ENCODE data around the gene EXOC4. TPM values are rescaled to one million over a fixed set of nuclear protein-coding genes. Genes with fewer than 3 reads are reported as not detected.

Gene EXOC4
- total RNA-seq, 1 experiment from 2014 or later: 71.0 TPM

DNA sequence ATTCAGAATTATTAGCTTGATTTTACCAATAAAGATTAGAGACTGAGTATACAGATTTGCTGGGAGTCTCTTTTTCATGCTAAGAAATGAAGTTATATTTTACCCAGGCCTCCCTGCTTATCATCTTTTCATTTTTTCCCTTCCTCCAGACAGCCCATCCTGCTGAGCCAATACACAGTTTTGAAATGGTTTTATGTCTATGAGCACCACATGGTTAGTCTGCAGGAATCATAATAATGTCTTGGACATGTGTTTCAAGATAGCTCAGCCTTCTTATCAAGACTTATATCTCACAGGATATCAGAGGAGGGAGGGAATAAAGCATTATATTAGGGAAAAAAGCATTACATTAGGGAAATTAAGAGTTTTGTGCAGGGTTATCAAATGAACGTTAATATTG is 157.1 kb downstream of the EXOC4 start:
- CTCF ChIA-PET: no interaction called here
- no peak overlapping the region for H3K27ac ChIP-seq (ENCODE audit: low read length)
- H3K27me3 ChIP-seq (ENCODE audit: control insufficient read depth, insufficient read depth, low read length): no peaks in the 10 kb centered on the region
- TF ChIP-seq SIN3A (IDR thresholded peaks at IDR 0.05; ENCODE audit: borderline replicate concordance, insufficient read depth, low read depth, low read length): no peak
- no peak for TF ChIP-seq TCF7L2 (IDR thresholded peaks at IDR 0.05; ENCODE audit: low read depth, low read length)
- no peak for TF ChIP-seq POLR2AphosphoS5 (IDR thresholded peaks at IDR 0.05; ENCODE audit: low read depth, low read length)
- TF ChIP-seq, protein P1, sequence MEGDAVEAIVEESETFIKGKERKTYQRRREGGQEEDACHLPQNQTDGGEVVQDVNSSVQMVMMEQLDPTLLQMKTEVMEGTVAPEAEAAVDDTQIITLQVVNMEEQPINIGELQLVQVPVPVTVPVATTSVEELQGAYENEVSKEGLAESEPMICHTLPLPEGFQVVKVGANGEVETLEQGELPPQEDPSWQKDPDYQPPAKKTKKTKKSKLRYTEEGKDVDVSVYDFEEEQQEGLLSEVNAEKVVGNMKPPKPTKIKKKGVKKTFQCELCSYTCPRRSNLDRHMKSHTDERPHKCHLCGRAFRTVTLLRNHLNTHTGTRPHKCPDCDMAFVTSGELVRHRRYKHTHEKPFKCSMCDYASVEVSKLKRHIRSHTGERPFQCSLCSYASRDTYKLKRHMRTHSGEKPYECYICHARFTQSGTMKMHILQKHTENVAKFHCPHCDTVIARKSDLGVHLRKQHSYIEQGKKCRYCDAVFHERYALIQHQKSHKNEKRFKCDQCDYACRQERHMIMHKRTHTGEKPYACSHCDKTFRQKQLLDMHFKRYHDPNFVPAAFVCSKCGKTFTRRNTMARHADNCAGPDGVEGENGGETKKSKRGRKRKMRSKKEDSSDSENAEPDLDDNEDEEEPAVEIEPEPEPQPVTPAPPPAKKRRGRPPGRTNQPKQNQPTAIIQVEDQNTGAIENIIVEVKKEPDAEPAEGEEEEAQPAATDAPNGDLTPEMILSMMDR (IDR thresholded peaks at IDR 0.05): no peak
- TF ChIP-seq, protein P2, sequence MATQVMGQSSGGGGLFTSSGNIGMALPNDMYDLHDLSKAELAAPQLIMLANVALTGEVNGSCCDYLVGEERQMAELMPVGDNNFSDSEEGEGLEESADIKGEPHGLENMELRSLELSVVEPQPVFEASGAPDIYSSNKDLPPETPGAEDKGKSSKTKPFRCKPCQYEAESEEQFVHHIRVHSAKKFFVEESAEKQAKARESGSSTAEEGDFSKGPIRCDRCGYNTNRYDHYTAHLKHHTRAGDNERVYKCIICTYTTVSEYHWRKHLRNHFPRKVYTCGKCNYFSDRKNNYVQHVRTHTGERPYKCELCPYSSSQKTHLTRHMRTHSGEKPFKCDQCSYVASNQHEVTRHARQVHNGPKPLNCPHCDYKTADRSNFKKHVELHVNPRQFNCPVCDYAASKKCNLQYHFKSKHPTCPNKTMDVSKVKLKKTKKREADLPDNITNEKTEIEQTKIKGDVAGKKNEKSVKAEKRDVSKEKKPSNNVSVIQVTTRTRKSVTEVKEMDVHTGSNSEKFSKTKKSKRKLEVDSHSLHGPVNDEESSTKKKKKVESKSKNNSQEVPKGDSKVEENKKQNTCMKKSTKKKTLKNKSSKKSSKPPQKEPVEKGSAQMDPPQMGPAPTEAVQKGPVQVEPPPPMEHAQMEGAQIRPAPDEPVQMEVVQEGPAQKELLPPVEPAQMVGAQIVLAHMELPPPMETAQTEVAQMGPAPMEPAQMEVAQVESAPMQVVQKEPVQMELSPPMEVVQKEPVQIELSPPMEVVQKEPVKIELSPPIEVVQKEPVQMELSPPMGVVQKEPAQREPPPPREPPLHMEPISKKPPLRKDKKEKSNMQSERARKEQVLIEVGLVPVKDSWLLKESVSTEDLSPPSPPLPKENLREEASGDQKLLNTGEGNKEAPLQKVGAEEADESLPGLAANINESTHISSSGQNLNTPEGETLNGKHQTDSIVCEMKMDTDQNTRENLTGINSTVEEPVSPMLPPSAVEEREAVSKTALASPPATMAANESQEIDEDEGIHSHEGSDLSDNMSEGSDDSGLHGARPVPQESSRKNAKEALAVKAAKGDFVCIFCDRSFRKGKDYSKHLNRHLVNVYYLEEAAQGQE (IDR thresholded peaks at IDR 0.05; ENCODE audit: insufficient read depth in 1 of 2, low read depth in 2 of 2, low read length in 1 of 2): no peak
- intact Hi-C loops (cut with micrococcal nuclease; ENCODE audit: unreplicated experiment) (no loop called here), in situ Hi-C loops (cut with HindIII; ENCODE audit: low pct_unique_long_range_greater_than_20kb, low sequenced_read_pairs) (no loop called here)
- H3K4me1 ChIP-seq (ENCODE audit: control insufficient read depth, insufficient read depth, low read length): no peaks in the 10 kb centered on the region
- ATAC-seq (no peak), DNase-seq (ENCODE audit: low read depth, low spot score) (no peak)
- no TSS peak for BruUV-seq (replicated peaks)
- H3K4me3 ChIP-seq (ENCODE audit: low read depth in 2 of 2, low read length in 2 of 2): no peak overlapping the region
- POLR2A ChIA-PET: no interaction called here
- no peaks in the 10 kb centered on the region for H3K36me3 ChIP-seq (ENCODE audit: control insufficient read depth, insufficient read depth, low read length)
- no peaks in the 10 kb centered on the region for H3K9me3 ChIP-seq (ENCODE audit: control insufficient read depth, insufficient read depth, low read depth, low read length)

DNA sequence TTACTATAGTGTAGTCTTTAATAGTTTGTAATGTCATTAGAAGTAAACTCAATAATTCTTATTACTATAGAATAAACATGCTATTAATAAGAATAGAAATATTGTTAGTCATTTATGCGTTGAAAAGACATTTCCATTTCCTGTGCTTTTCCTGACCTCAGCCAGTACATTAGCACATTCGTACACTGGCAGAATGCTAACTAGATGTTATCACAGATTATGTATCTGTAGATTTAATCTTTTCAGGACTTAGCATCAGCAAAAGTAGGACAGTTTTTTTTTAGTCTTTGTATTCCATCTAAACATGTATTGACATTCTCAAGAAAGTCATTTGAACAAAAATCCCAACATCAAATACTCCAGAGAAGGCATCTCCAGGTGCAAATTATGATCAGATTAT is 158.5 kb downstream of the EXOC4 start:
- in situ Hi-C loops (cut with HindIII; ENCODE audit: low pct_unique_long_range_greater_than_20kb, low sequenced_read_pairs): no loop called here
- intact Hi-C loops (cut with micrococcal nuclease; ENCODE audit: unreplicated experiment): no loop called here
- CTCF ChIA-PET: no interaction called here
- H3K36me3 ChIP-seq (ENCODE audit: control insufficient read depth, insufficient read depth, low read length): no peaks in the 10 kb centered on the region
- no peaks in the 10 kb centered on the region for H3K27me3 ChIP-seq (ENCODE audit: control insufficient read depth, insufficient read depth, low read length)
- no peaks in the 10 kb centered on the region for H3K9me3 ChIP-seq (ENCODE audit: control insufficient read depth, insufficient read depth, low read depth, low read length)
- no peak overlapping the region for H3K4me3 ChIP-seq (ENCODE audit: low read depth in 2 of 2, low read length in 2 of 2)
- no peak overlapping the region for H3K27ac ChIP-seq (ENCODE audit: low read length)
- BruUV-seq (replicated peaks): no TSS peak
- no peaks in the 10 kb centered on the region for H3K4me1 ChIP-seq (ENCODE audit: control insufficient read depth, insufficient read depth, low read length)
- no peak for DNase-seq (ENCODE audit: low read depth, low spot score)
- POLR2A ChIA-PET: no interaction called here
- TF ChIP-seq SIN3A (IDR thresholded peaks at IDR 0.05; ENCODE audit: borderline replicate concordance, insufficient read depth, low read depth, low read length): no peak
- TF ChIP-seq, protein P1 (IDR thresholded peaks at IDR 0.05): no peak
- no peak for TF ChIP-seq TCF7L2 (IDR thresholded peaks at IDR 0.05; ENCODE audit: low read depth, low read length)
- no peak for TF ChIP-seq POLR2AphosphoS5 (IDR thresholded peaks at IDR 0.05; ENCODE audit: low read depth, low read length)
- ATAC-seq: no peak

Data from Panc1 (cell line).